Measurements from ENCODE around the gene CRYBG3.
"Not testable (repeated sequence)": the region's sequence is repeated elsewhere in the genome, so short reads cannot be mapped to it uniquely, and the experiment has no call there.

CRYBG3 gene

DNA sequence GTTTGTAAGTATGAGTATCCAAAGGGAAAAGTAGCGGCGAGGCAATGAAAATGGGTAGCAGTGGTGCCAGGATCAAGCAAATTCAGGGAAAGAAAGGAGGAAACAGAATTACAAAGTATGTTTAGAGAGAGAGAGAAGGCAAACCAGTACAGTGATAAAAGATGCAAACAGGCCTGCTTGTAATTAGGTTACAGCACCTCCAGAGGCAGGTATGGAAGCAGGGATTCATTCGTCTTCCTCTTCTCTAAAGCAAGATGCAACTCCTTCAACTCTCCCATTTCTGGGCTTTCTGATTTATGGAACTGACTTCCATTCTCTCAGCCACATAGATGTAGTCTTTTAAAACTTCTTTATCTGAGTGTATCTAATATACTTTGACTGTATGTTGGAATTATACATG, 68.0 kb downstream of the CRYBG3 start:
- FAIRE-seq, result no peak

DNA sequence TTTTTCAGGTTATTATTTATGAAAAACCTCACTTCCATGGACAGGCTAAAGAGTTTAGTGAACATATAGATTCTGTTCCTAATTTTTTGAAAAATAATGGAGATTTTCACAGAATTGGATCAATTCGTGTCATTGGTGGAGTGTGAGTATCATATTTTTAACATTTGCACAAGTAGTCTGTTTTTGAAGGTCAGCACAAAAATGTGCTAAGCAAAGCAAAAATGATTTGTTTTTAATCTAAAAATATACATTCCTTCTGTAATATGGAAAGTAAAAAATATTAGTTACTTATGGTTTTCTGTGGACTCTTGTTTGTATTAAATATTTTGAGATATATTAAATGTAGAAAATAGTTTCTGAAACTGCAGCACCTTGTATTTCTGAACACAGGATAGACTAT, 71.0 kb downstream of the CRYBG3 start:
- no peak for DNase-seq (ENCODE audit: extremely low spot score, insufficient read length, low read depth)
- FAIRE-seq, result no peak

More for the DNA sequence above, 68.0 kb downstream of the CRYBG3 start:
- DNase-seq (ENCODE audit: extremely low spot score, insufficient read length, low read depth), result no peak

GRCh38 chr3:97895216-97895615, 73.4 kb downstream of the CRYBG3 start:
- DNase-seq (ENCODE audit: extremely low spot score, insufficient read length, low read depth) (no peak), FAIRE-seq (peak; percentile 55)

DNA sequence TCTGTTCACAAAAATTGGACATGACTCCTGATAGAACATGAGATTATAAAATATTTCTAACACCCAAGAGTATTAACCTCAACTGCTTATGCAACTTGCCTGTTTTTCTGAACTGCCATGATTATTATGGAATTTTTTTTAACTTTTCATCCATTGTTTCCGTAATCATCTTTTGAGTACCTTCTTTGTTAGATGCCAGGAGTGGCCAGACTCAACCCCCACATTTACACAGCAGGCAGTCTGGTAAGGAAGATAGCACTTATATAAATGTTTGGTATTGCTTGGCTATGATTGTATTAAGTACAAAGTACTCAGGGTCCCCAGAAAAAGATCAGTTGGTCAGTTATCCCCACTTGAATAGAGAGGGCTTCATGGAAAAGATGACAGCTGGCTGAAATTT, 74.3 kb downstream of the CRYBG3 start:
- FAIRE-seq (no peak), DNase-seq (ENCODE audit: extremely low spot score, insufficient read length, low read depth) (no peak)

- DNase-seq (ENCODE audit: extremely low spot score, insufficient read length, low read depth) (no peak), FAIRE-seq (no peak)
Measured at GRCh38 chr3:97896547-97896946, 74.7 kb downstream of the CRYBG3 start.

GRCh38 chr3:97899331-97899730, 77.5 kb downstream of the CRYBG3 start:
- DNase-seq (ENCODE audit: extremely low spot score, insufficient read length, low read depth) (no peak), FAIRE-seq (no peak)

DNA sequence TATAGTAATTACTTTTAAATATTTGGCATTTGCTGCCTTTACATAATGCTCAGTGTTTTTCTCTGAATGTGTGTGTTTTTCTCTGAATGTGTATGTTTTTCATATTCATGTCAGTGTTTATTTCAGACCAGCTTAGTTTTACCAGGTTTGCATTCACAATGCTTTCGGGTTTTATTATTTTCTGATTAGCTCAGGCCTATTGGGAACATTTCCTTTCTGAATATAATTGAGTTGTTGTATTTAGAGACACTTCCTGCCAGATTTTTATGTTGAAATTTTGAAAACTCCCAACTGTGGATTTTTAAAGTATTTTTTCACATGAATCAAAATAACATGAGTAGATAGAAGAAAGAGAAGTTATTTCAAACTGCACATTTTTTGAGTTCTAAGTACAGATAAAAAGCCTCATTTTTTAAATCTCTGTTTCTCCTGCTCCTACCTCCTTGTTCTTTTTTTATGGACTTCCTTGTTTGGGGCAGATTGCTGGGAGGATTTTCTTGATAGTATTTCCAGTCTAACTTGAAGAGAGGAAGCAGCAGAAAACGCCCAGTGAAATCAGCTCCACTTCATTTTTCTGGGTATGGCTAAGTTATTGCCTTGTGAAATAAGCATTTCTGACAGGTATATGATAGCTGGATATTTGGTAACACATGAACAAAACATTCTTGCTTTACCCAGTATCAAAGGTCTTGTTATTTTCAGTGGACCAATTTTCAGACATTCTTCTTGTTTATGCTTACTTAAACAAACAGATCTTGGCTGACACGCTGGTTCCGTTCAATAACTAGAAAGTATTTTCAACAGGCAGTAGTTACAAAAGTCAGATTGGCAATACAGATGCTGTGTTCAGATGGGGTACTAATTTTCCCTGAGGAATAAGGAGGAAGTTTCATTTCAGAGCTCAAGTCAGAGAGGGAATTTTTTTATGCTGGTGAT, 79.8 kb downstream of the CRYBG3 start:
- DNase-seq (ENCODE audit: extremely low spot score, insufficient read length, low read depth) (no peak), FAIRE-seq (no peak)

DNA sequence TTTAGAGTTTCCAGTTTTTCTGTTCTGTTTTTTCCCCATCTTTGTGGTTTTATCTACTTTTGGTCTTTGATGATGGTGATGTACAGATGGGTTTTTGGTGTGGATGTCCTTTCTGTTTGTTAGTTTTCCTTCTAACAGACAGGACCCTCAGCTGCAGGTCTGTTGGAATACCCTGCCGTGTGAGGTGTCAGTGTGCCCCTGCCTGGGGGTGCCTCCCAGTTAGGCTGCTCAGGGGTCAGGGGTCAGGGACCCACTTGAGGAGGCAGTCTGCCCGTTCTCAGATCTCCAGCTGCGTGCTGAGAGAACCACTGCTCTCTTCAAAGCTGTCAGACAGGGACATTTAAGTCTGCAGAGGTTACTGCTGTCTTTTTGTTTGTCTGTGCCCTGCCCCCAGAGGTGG, 88.0 kb downstream of the CRYBG3 start:
- FAIRE-seq; DNase-seq (ENCODE audit: extremely low spot score, insufficient read length, low read depth): not testable (repeated sequence)

DNA sequence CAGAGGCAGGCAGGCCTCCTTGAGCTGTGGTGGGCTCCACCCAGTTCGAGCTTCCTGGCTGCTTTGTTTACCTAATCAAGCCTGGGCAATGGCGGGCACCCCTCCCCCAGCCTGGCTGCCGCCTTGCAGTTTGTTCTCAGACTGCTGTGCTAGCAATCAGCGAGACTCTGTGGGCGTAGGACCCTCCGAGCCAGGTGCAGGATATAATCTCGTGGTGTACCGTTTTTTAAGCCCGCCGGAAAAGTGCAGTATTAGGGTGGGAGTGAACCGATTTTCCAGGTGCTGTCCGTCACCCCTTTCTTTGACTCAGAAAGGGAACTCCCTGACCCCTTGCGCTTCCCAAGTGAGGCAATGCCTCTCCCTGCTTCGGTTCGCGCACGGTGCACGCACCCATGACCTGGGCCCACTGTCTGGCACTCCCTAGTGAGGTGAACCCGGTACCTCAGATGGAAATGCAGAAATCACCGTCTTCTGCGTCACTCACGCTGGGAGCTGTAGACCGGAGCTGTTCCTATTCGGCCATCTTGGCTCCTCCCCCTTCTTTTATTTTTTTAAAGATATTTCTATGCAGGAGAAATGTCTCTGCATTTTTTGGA, 88.5 kb downstream of the CRYBG3 start:
- FAIRE-seq, result not testable (repeated sequence)

GRCh38 chr3:97910931-97911351, 89.1 kb downstream of the CRYBG3 start:
- FAIRE-seq, result no peak

More for the DNA sequence above, 88.5 kb downstream of the CRYBG3 start:
- not testable (repeated sequence) for DNase-seq (ENCODE audit: extremely low spot score, insufficient read length, low read depth)

GRCh38 chr3:97911459-97911858, 89.6 kb downstream of the CRYBG3 start:
- FAIRE-seq (no peak), DNase-seq (ENCODE audit: extremely low spot score, insufficient read length, low read depth) (no peak)

More at GRCh38 chr3:97910931-97911351, 89.1 kb downstream of the CRYBG3 start:
- DNase-seq (ENCODE audit: extremely low spot score, insufficient read length, low read depth), result no peak

DNA sequence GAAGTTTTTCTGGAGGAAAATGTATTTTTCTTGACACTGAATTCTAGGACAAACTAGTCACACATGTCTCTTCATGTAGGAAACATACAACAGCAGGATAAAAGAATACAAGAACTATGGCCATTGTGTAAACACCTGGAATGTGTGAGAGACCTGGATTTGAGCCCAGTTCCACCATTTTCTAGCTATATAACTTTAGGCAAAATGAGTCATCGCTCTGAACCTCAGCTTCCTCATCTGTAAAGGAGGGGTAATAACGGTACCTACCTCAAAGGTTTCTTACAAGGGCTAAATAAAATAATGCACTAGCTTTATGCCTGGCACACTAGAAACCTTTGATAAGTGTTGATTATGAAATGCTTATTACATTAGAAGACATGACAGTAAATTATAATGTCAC, 92.6 kb downstream of the CRYBG3 start:
- FAIRE-seq (no peak), DNase-seq (ENCODE audit: extremely low spot score, insufficient read length, low read depth) (no peak)

GRCh38 chr3:97916576-97916975, 94.8 kb downstream of the CRYBG3 start:
- DNase-seq (ENCODE audit: extremely low spot score, insufficient read length, low read depth), result no peak
- no peak for FAIRE-seq

DNA sequence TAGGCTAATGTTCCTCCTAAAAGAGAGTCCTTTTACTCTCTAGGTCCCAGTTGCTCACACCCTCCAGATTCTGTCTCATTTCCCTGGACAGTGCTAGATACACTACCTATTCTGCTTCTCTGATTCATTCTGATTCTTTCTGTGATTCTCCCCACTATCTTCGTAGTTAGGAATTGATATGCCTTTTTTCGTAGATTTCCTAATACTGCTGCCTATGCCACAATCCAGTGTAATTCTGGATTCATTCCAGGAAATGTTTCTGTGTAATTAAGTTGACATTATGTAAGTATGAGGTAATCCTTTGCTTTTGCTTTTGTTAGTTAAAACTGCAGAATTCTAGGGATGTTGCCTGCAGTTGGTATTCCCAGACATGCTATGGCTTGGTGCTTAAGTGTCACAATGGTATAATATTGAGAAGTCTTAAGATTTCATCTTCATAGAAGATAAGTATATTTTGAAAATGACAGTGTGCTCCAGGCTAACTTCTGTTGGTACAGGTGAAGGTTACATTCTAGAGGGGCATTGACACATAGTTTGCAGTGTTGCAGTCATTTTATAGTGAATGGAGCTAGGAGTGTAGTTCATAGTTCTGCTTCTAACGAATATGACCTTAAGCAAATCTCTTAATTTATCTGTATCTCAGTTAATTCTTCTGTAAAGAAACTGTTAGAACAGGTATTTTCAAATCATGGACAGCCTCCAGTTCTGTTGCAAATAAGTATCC, 96.2 kb downstream of the CRYBG3 start:
- no peak for DNase-seq (ENCODE audit: extremely low spot score, insufficient read length, low read depth)
- FAIRE-seq, result no peak

- DNase-seq (ENCODE audit: extremely low spot score, insufficient read length, low read depth) (no peak), FAIRE-seq (no peak)
Measured at GRCh38 chr3:97927704-97928103, 105.9 kb downstream of the CRYBG3 start.

GRCh38 chr3:97928986-97929385, 107.2 kb downstream of the CRYBG3 start:
- FAIRE-seq (no peak), DNase-seq (ENCODE audit: extremely low spot score, insufficient read length, low read depth) (no peak)

DNA sequence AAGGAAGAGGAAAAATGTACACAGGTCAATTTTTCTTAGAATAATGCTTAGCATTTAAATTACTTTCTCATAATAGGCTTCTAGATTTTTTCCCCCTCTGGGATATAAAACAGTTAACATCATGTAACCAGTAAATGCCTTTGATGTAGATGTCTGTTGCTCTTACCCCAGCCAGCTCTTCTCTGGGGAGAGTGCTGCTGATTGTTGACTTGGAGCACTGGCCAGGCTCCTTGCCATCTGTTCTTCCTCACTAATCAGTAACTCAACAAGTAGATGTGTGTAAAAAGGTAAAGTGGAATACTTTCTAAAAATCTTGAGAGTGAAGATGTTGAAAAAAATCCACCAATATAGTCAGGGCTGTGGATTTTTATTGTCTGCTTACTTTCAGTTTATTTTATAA, 108.2 kb downstream of the CRYBG3 start:
- DNase-seq (ENCODE audit: extremely low spot score, insufficient read length, low read depth) (no peak), FAIRE-seq (no peak)

DNA sequence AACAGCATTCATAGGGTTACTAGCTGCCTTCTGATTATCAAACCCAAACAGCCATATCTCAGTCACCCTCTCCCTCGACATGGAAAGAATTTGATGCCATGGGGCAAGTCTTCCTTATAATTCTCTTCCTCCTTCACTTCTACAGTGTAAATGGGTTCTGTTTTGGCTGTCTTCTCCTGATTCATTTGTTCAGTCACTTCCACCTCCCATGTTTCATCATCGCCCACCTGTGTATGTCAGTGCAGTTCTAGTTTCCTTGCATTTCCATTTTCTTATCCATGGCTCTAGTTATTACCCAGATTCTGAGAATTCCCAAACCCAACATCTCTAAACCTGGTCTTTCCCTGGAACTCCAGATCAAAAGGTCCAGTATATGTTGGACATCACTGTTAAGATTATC, 109.4 kb downstream of the CRYBG3 start:
- FAIRE-seq, result no peak

DNA sequence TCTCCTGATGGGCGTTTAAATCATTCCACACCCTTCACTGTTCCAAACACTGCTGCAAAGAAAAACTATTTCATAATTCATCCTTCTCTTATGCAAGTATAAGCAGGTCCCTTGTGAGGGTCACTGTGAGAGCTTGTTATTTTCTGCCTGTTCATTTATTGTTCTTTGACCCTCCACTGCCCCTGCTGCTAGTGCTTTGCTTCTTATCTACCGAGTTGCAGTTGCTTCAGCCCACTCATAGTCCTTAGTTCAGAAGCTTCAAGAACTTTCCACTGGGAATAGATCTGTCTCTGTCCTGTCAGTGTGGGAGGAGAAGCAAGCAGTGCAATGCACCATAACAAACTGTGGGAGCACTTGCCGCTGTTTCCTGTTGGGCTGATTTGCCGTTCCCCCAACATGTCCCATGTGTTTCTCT, 110.6 kb downstream of the CRYBG3 start:
- no peak for DNase-seq (ENCODE audit: extremely low spot score, insufficient read length, low read depth)
- no peak for FAIRE-seq

More for the DNA sequence above, 109.4 kb downstream of the CRYBG3 start:
- DNase-seq (ENCODE audit: extremely low spot score, insufficient read length, low read depth), result no peak

- DNase-seq (ENCODE audit: extremely low spot score, insufficient read length, low read depth), result no peak
- FAIRE-seq, result no peak
Measured at GRCh38 chr3:97934980-97935695, 113.3 kb downstream of the CRYBG3 start.

Measured in GM18507 (cell line).